ENCODE measurements around the gene TNFRSF19.
"Not testable (repeated sequence)": the region's sequence is repeated elsewhere in the genome, so short reads cannot be mapped to it uniquely, and the experiment has no call there.

TNFRSF19 gene

GRCh38 chr13:23580684-23581060 lies 10.5 kb downstream of the TNFRSF19 start:
- Mint-ChIP-seq H3K27me3 (peaks cover 24% of the 10 kb centered on the region), H3K4me3 (peak overlapping the region; percentile 51), H3K4me1 (peaks cover 15% of the 10 kb centered on the region), H3K9me3 (no peaks in the 10 kb centered on the region), H3K36me3 (no peaks in the 10 kb centered on the region), H3K27ac (no peak overlapping the region)

DNA sequence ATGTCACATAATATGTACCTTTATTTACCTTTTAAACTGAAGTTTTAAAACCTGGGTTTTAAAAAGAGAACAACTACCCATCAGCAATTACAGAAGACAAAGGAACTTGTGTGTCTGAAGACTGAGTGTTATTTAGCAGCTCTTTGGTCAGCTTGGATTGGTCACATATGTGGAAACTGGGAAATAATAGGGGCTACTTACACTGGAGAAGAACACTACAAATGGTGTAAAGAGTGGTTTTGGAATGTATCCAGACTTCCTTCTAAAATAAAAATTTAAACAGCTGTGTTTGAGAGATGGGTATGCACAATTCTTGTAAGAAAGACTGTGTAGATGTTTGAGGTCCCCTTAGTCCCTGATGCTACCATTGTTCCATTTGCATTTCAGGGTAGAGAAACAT lies 13.3 kb downstream of the TNFRSF19 start:
- Mint-ChIP-seq H3K27ac (peak overlapping the region; percentile 14), H3K27me3 (peaks cover 24% of the 10 kb centered on the region), H3K4me3 (no peak overlapping the region), H3K36me3 (no peaks in the 10 kb centered on the region), H3K9me3 (no peaks in the 10 kb centered on the region), H3K4me1 (peaks cover 7% of the 10 kb centered on the region)

GRCh38 chr13:23584275-23584674 lies 14.1 kb downstream of the TNFRSF19 start:
- no peak overlapping the region for H3K27ac Mint-ChIP-seq
- peaks cover 25% of the 10 kb centered on the region for H3K27me3 Mint-ChIP-seq
- no peaks in the 10 kb centered on the region for H3K9me3 Mint-ChIP-seq
- peaks cover 7% of the 10 kb centered on the region for H3K4me1 Mint-ChIP-seq
- no peaks in the 10 kb centered on the region for H3K36me3 Mint-ChIP-seq
- H3K4me3 Mint-ChIP-seq = no peak overlapping the region

- Mint-ChIP-seq H3K36me3 (no peaks in the 10 kb centered on the region), H3K4me3 (no peak overlapping the region), H3K4me1 (no peaks in the 10 kb centered on the region), H3K27me3 (peaks cover 21% of the 10 kb centered on the region), H3K9me3 (no peaks in the 10 kb centered on the region), H3K27ac (no peak overlapping the region)
Observed at GRCh38 chr13:23586336-23586735, 16.1 kb downstream of the TNFRSF19 start.

GRCh38 chr13:23588666-23589065 lies 18.5 kb downstream of the TNFRSF19 start:
- Mint-ChIP-seq H3K9me3 (no peaks in the 10 kb centered on the region), H3K36me3 (no peaks in the 10 kb centered on the region), H3K27me3 (peaks cover 11% of the 10 kb centered on the region), H3K27ac (no peak overlapping the region), H3K4me3 (no peak overlapping the region), H3K4me1 (no peaks in the 10 kb centered on the region)

GRCh38 chr13:23592596-23592995 lies 22.4 kb downstream of the TNFRSF19 start:
- Mint-ChIP-seq H3K36me3 (no peaks in the 10 kb centered on the region), H3K27me3 (peaks cover 16% of the 10 kb centered on the region), H3K9me3 (no peaks in the 10 kb centered on the region), H3K27ac (no peak overlapping the region), H3K4me3 (no peak overlapping the region), H3K4me1 (no peaks in the 10 kb centered on the region)

DNA sequence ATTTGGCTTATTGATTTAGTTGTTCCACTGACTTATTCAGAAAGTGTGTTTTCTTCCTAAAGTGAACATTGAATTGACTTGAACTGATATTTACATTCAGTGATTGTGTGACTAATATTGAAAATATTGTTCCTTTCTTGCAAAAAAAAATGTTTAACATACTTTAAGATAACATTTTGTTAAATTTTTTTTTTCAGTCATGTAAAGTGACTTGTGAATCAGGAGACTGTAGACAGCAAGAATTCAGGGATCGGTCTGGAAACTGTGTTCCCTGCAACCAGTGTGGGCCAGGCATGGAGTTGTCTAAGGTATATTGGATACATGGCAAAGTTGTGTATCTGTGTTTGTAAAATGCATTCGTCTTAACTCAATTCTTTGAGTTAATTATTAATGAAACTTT lies 22.9 kb downstream of the TNFRSF19 start:
- no peaks in the 10 kb centered on the region for H3K36me3 Mint-ChIP-seq

DNA sequence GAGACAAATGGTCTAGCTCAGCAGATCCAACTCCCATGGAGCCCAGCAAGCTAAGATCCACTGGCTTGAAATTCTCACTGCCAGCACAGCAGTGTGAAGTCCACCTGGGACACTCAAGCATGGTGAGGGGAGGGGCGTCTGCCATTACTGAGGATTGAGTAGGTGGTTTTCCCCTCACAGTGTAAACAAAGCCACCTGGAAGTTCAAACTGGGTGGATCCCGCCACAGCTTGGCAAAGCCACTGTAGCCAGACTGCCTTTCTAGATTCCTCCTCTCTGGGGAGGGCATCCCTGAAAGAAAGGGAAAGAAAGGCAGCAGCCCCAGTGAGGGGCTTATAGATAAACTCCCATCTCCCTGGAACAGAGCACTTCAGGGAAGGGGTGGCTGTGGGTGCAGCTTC lies 24.1 kb downstream of the TNFRSF19 start:
- H3K36me3 Mint-ChIP-seq, H3K27ac Mint-ChIP-seq, H3K9me3 Mint-ChIP-seq, H3K4me3 Mint-ChIP-seq, H3K4me1 Mint-ChIP-seq: not testable (repeated sequence)
- peaks cover 16% of the 10 kb centered on the region for H3K27me3 Mint-ChIP-seq

More for the DNA sequence above, 22.9 kb downstream of the TNFRSF19 start:
- no peak overlapping the region for H3K27ac Mint-ChIP-seq
- no peaks in the 10 kb centered on the region for H3K4me1 Mint-ChIP-seq
- peaks cover 16% of the 10 kb centered on the region for H3K27me3 Mint-ChIP-seq
- no peaks in the 10 kb centered on the region for H3K9me3 Mint-ChIP-seq
- no peak overlapping the region for H3K4me3 Mint-ChIP-seq

DNA sequence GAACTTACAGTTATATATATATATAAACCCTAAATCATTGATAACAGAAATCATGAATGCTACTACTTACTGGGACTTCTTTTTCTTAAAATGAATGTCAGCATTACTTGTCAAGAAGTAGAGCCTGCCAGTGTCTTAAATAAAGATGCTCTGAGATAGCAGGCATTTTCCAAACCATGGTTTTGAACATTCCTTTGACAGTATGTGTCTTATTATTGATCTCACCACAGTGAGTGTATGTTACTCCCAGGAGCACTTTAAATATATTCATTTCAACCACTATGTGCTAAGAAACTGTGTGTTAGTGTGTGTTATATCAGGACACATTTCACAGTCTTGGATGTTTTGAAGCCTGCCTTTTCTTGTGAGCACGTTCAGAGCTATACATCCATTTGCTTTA lies 28.2 kb downstream of the TNFRSF19 start:
- Mint-ChIP-seq H3K36me3 (peaks cover 5% of the 10 kb centered on the region), H3K27ac (no peak overlapping the region), H3K4me3 (no peak overlapping the region), H3K27me3 (peaks cover 19% of the 10 kb centered on the region), H3K9me3 (peaks cover 9% of the 10 kb centered on the region), H3K4me1 (no peaks in the 10 kb centered on the region)

DNA sequence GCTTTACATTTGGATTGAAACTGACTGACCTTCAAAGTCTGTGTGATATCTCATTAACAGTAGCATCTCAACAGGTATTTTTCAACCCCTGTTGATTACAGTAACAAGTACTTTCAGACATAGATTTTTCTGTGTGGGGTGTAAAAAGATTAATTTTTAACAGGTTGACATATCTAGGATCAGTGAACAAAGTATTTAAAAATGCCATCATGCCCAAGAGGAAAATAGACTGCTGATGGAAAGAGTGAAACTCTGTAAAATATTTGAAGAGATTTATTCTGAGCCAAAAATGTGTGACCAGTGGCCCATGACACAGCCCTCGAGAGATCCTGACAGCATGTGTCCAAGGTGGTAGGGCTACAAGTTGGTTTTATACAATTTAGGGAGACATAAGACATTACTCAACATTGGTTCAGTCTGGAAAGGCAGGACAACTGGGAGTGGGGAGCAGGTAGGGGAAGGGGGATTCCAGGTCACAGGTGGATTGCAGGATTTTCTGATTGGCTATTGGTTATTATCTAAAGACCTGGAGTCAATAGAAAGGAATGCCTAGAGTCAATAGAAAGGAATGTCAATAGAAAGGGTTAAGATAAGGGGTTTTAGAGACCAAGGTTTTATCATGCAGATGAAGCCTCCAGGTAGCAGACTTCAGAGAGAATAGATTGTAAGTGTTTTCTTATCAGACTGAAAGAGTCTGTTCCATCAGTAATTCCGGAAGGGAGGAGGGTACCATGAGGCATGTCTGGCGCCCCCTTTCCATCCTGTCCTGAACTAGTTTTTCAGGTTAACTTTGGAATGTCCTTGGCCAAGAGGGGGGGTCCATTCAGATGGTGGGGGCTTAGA lies 29.1 kb downstream of the TNFRSF19 start:
- Mint-ChIP-seq H3K27ac (no peak overlapping the region), H3K27me3 (peaks cover 17% of the 10 kb centered on the region)

GRCh38 chr13:23600100-23600499 lies 29.9 kb downstream of the TNFRSF19 start:
- H3K27me3 Mint-ChIP-seq = peaks cover 14% of the 10 kb centered on the region
- no peaks in the 10 kb centered on the region for H3K4me1 Mint-ChIP-seq
- H3K4me3 Mint-ChIP-seq = no peak overlapping the region
- H3K27ac Mint-ChIP-seq = no peak overlapping the region
- H3K36me3 Mint-ChIP-seq = peaks cover 5% of the 10 kb centered on the region
- H3K9me3 Mint-ChIP-seq = peaks cover 9% of the 10 kb centered on the region

More for the DNA sequence above, 29.1 kb downstream of the TNFRSF19 start:
- Mint-ChIP-seq H3K36me3 (peaks cover 5% of the 10 kb centered on the region), H3K4me1 (no peaks in the 10 kb centered on the region), H3K4me3 (no peak overlapping the region), H3K9me3 (peaks cover 9% of the 10 kb centered on the region)

DNA sequence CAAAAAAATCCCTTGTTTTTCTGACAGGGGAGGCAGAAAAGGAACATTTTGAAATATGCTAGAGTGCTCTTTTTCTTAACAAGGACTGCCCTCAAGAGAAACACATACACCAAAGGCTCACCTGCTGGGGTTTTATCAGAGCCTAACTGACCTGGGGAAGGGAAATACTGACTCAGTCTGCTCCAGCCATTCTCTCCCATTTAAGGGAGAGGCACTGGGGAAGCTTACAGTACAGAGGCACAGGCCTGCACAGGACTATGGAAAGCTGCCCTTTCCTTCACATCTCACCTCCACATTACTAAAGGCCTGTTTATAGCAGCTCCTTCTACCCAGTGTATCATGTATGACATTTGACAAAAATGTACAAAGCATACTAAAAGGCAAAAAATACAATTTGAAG lies 30.3 kb downstream of the TNFRSF19 start:
- peaks cover 12% of the 10 kb centered on the region for H3K27me3 Mint-ChIP-seq
- H3K4me1 Mint-ChIP-seq = no peaks in the 10 kb centered on the region
- H3K27ac Mint-ChIP-seq = no peak overlapping the region
- peaks cover 9% of the 10 kb centered on the region for H3K9me3 Mint-ChIP-seq
- peaks cover 5% of the 10 kb centered on the region for H3K36me3 Mint-ChIP-seq
- no peak overlapping the region for H3K4me3 Mint-ChIP-seq

- Mint-ChIP-seq H3K36me3 (no peaks in the 10 kb centered on the region), H3K27ac (no peak overlapping the region), H3K9me3 (no peaks in the 10 kb centered on the region), H3K4me1 (peaks cover 15% of the 10 kb centered on the region), H3K4me3 (no peak overlapping the region), H3K27me3 (peaks cover 10% of the 10 kb centered on the region)
Observed at GRCh38 chr13:23605831-23606230, 35.6 kb downstream of the TNFRSF19 start.

GRCh38 chr13:23608138-23608537 lies 37.9 kb downstream of the TNFRSF19 start:
- Mint-ChIP-seq H3K27ac (no peak overlapping the region), H3K27me3 (peaks cover 13% of the 10 kb centered on the region), H3K4me3 (no peak overlapping the region), H3K36me3 (no peaks in the 10 kb centered on the region), H3K9me3 (no peaks in the 10 kb centered on the region), H3K4me1 (peaks cover 15% of the 10 kb centered on the region)

DNA sequence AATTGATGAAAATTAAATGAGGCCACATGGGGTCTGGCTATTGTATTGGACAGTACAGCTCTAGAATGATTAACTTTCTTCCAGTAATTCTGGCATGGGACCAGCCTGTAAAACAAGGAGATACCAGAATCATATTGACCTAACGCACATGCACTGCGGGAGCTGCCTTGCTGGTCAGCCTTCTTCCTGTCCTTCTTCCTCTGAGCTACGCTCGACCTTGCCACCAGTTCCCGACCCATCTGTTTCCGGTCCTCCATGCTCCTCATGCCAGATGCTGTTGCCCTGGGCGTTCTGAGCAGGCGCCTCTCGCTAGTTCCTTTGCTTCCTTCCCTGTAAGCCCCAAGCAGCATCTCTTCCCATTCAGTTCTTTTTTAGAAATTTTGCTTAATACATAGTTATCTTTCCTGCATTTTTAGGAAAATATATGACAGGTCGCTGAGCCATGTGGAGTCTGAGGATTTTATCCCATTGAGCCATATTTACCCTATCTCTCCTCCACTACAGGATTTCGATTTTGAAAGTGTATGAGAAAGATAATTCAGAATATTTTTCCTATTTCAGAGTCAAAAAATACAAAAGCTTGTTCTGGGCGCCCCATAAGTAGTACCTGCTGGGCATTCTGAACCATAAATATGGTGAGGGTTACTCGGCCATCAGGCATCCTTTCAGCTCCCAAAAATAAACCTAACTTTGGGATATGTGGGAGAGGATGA lies 38.6 kb downstream of the TNFRSF19 start:
- Mint-ChIP-seq H3K9me3 (no peaks in the 10 kb centered on the region), H3K27me3 (peaks cover 16% of the 10 kb centered on the region), H3K4me3 (peak overlapping the region; percentile 34), H3K27ac (no peak overlapping the region), H3K36me3 (no peaks in the 10 kb centered on the region), H3K4me1 (peaks cover 15% of the 10 kb centered on the region)

DNA sequence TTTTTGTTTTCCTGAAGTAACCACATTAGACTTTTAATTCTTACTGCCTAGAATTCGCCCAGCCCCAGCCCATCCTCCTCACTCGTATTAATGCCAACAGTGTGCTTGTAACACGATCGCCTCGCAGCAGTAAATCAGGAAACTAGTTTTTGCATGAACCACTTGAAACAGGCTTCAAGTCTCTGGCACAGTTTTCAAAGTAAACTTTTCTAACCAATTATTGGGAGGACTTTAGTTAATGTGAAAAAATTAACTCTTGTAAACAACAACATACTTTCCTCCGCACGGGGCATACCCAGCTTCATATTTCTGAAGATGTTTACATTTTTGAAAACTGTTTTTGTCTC lies 39.2 kb downstream of the TNFRSF19 start:
- Mint-ChIP-seq H3K27me3 (peaks cover 20% of the 10 kb centered on the region), H3K36me3 (no peaks in the 10 kb centered on the region), H3K9me3 (no peaks in the 10 kb centered on the region), H3K4me1 (peaks cover 15% of the 10 kb centered on the region), H3K27ac (no peak overlapping the region), H3K4me3 (peak overlapping the region; percentile 34)
